ENCODE measurements around the gene ITM2B. TPM values are rescaled to one million over a fixed set of nuclear protein-coding genes. Genes with fewer than 3 reads are reported as not detected.

The ITM2B gene
- total and polyA plus RNA-seq, 10 of the 15 experiments (the other 5 are each of a cell fraction or from before 2014, with no cell fraction given): 2.5 to 18.1 (median 4.9) TPM

DNA sequence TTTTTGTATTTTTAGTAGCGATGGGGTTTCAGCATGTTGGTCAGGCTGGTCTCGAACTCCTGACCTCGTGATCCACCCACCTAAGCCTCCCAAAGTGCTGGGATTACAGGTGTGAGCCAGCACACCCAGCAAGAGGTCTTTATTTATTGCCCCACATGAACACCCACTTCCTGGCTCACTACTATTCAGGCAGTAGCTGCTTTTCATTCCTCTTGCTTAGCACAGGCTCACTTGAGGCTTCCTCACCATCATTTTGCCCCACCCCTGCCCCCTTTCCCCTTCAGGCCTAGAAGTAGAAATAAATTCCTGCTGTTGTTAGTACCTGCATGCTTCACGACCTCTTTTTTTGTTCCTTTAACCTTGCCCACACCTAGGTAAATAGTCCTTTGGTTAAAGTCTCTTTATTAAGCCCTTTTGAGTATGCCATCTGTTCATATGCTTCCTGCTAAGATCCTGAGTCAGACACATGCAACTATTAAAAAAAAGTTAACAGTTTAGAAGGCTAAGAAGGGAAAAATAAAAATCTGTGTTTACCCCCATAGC lies 33.5 kb upstream of the ITM2B start:
- H3K9ac ChIP-seq (ENCODE audit: control insufficient read depth, insufficient read depth, low read length): no peak overlapping the region
- BruUV-seq (replicated peaks): no TSS peak
- H3K4me3 ChIP-seq: no peak overlapping the region
- CTCF ChIA-PET: no interaction called here
- no peaks in the 10 kb centered on the region for H3K27me3 ChIP-seq (replicated peaks in 1 of 2; ENCODE audit: control insufficient read depth in 2 of 2, insufficient read depth in 2 of 2, low read length in 1 of 2)
- H3K9me3 ChIP-seq (replicated peaks; ENCODE audit: control insufficient read depth, insufficient read depth, low read length): no peaks in the 10 kb centered on the region; the same call in 2 of the 3 replicates
- intact Hi-C loops (cut with micrococcal nuclease; ENCODE audit: unreplicated experiment) (no loop called here), in situ Hi-C loops (cut with MboI) (no loop called here)
- no peaks in the 10 kb centered on the region for H4K20me1 ChIP-seq (ENCODE audit: control insufficient read depth, insufficient read depth)
- no peaks in the 10 kb centered on the region for H3K4me1 ChIP-seq (ENCODE audit: control insufficient read depth, insufficient read depth, low read length)
- TF ChIP-seq SIN3A (IDR thresholded peaks at IDR 0.05; ENCODE audit: low read depth, low read length) (no peak), TAF1 (IDR thresholded peaks at IDR 0.05; ENCODE audit: borderline replicate concordance, low read depth, low read length) (no peak), SPI1 (IDR thresholded peaks at IDR 0.05; ENCODE audit: borderline replicate concordance, insufficient read depth, low read depth, low read length) (no peak), RFX5 (IDR thresholded peaks at IDR 0.05; ENCODE audit: low read depth, low read length) (no peak), STAT3 (IDR thresholded peaks at IDR 0.05; ENCODE audit: low read depth, low read length) (no peak), GATAD2B (conservative IDR thresholded peaks at IDR 0.05; ENCODE audit: low read depth) (no peak), TCF3 (IDR thresholded peaks at IDR 0.05; ENCODE audit: borderline replicate concordance, insufficient read depth, low read depth, low read length) (no peak), CEBPB (IDR thresholded peaks at IDR 0.05; ENCODE audit: borderline replicate concordance in 1 of 2, low read depth in 2 of 2, low read length in 2 of 2) (no peak), RELA (IDR thresholded peaks at IDR 0.05; ENCODE audit: borderline replicate concordance, partially characterized antibody) (no peak), NFYB (IDR thresholded peaks at IDR 0.05; ENCODE audit: insufficient read depth, low read depth, low read length) (no peak), FOXK2 (IDR thresholded peaks at IDR 0.05) (no peak)
- TF ChIP-seq, protein P1, sequence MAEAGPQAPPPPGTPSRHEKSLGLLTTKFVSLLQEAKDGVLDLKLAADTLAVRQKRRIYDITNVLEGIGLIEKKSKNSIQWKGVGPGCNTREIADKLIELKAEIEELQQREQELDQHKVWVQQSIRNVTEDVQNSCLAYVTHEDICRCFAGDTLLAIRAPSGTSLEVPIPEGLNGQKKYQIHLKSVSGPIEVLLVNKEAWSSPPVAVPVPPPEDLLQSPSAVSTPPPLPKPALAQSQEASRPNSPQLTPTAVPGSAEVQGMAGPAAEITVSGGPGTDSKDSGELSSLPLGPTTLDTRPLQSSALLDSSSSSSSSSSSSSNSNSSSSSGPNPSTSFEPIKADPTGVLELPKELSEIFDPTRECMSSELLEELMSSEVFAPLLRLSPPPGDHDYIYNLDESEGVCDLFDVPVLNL (IDR thresholded peaks at IDR 0.05; ENCODE audit: low read depth, low read length): no peak
- H3K79me2 ChIP-seq (ENCODE audit: control insufficient read depth, insufficient read depth, low read length): no peaks in the 10 kb centered on the region
- H3K4me2 ChIP-seq (ENCODE audit: control insufficient read depth, insufficient read depth): no peak overlapping the region
- no peak overlapping the region for H3K27ac ChIP-seq (ENCODE audit: control insufficient read depth, insufficient read depth)
- RAD21 ChIA-PET (ENCODE audit: unreplicated experiment): no interaction called here
- FAIRE-seq: no peak
- no peak overlapping the region for H2AFZ ChIP-seq (ENCODE audit: control insufficient read depth, low read depth, low read length)
- POLR2A ChIA-PET: no interaction called here
- SMC1A ChIA-PET (ENCODE audit: uncharacterized antibody, unreplicated experiment): interaction anchor here (1.9 kb wide), 1 partner anchor 11 kb away, joined by 4 read pairs; no protein-coding TSS in a partner anchor
- no peak for DNase-seq (ENCODE audit: low read depth, low spot score)
- ATAC-seq: no peak
- WGBS (ENCODE audit: insufficient coverage, insufficient replicate concordance, low lambda C conversion rate, missing lambda C conversion rate): 29% methylated on average over 4 of the region's 4 CpGs
- H3K36me3 ChIP-seq (ENCODE audit: control insufficient read depth in 2 of 2, insufficient read depth in 2 of 2, low read length in 1 of 2): no peaks in the 10 kb centered on the region

Measured in GM12878 (cell line).